22Rv1 (cell line): ENCODE results near the gene PRDM15.

Experiments
- H3K27ac ChIP-seq: fragments of 450-650 bp; 2 replicates; pipeline ENCODE4 v1.5.1; 2017
- CTCF ChIP-seq: fragments of 450-650 bp; IDR thresholded peaks from 2 replicates; pipeline ENCODE4 v1.5.1; 2017; ENCODE audit warnings: mild to moderate bottlenecking
- ZFX ChIP-seq: fragments of 450-650 bp; IDR thresholded peaks from 2 replicates; pipeline ENCODE4 v1.6.1; 2017; ENCODE audit warnings: antibody characterized with exemption, borderline replicate concordance

Gene PRDM15

DNA sequence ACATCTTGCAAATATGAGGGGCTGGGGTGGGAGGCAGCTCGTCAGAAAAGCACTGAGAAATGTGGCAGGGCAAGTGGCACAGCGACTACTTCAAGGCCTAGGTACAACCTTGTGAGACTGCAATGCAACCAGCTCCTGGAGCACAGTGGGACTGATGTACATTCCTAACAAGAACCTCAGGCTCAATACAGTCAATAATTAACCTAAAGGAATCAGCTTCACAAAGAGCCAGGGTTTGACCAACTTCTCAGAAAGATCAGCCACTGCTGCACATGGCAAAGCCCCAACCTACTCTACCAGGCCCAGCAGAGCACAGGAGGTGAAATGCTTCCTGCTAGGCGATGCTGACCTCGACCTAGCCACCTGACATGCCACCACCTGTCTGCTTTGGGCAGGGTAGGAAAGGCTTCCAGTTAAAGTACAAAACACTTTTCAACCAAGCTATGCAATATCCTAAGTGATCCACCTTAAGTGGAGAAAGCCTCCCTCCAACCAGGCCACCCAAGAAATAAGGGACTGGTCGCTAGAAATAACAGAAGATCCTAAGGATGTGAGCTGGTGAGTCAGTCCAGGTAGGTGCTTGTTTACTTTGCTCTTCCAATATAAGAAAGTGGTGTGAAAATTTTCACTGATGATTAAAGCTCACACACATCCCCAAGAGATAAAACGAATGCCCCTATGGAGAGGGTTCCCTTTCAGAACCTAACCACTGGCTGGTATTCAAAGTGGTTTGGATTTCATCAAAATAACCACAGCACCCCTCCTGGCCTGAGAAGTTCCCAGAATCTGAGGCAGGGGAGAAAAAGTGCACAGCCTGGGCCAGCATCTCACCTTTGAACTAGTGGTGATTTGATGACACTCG is 114.4 kb downstream of the PRDM15 start:
- no peak for TF ChIP-seq CTCF
- TF ChIP-seq ZFX: no peak
- peak overlapping the region; percentile 38 for H3K27ac ChIP-seq

DNA sequence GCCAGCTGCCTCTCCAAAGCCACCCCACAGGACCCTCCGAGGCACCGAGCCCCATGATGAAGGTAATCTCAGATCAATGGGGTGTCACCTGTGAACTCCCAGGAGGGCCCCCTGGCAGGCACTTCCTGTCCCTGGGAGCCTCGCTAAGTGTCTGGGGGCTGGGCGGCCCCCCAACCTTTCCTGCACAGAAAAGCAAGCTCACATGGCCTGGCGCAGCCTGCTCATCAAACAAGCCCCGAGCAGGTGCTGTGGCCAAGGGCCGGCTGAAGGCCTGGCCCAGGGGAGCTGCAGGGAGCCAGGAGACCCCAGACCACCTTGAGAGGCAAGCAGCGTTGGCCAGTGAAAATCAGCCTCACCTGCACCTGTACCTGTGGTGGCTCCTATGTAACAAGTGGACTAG is 115.1 kb downstream of the PRDM15 start:
- no peak for TF ChIP-seq CTCF
- no peak for TF ChIP-seq ZFX
- no peak overlapping the region; the same call in 1 of the 2 replicates for H3K27ac ChIP-seq

DNA sequence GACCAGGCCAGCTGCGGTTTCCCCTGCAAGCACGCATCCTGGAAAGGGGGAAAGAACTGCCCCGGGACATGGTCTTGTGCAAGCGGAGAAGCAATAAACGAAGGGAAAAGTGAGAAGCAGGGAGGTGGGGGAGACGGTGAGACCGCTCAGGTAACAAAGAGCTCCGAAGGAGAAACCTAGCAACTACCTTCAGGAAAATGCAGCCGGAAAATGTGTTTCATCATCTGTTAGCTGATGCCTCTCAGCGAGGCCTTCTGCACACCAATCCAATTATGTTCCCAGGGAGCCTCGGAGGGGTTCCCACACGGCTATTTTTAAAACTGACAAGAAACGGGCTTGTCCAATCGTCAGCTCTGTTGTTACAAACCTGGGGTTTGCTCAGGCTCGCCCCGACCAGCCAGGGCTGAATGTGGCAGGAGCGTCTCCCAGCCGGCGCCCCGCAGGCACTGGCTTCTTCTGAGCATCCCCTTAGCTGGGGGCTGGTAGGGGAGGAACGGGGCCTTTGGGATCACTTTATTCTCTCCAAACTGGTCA is 115.7 kb downstream of the PRDM15 start:
- no peak for TF ChIP-seq CTCF
- no peak for TF ChIP-seq ZFX
- H3K27ac ChIP-seq: no peak overlapping the region

GRCh38 chr21:41762753-41763152 is 116.4 kb downstream of the PRDM15 start:
- TF ChIP-seq CTCF (no peak), ZFX (no peak)
- H3K27ac ChIP-seq: no peak overlapping the region

- no peak overlapping the region for H3K27ac ChIP-seq
Measured at GRCh38 chr21:41761934-41762635, 117.1 kb downstream of the PRDM15 start.

GRCh38 chr21:41761211-41761933 is 117.8 kb downstream of the PRDM15 start:
- H3K27ac ChIP-seq: peak overlapping the region; percentile 33
- no peak for TF ChIP-seq ZFX
- TF ChIP-seq CTCF: no peak

More at GRCh38 chr21:41761934-41762635, 117.1 kb downstream of the PRDM15 start:
- no peak for TF ChIP-seq CTCF
- TF ChIP-seq ZFX: no peak
